Mesenchymal stem cell (in vitro differentiated cells and primary cell): ENCODE data around the gene PLAAT3.
"Not testable (repeated sequence)": the region's sequence is repeated elsewhere in the genome, so short reads cannot be mapped to it uniquely, and the experiment has no call there.

ENCODE experiments used
- DNase-seq: peaks from one replicate; pipeline ENCODE4 v3.0.0-alpha.2; 2013
- H2AFZ ChIP-seq: one replicate; pipeline ENCODE4 v1.6.1; 2013; ENCODE audit warnings: low read depth, mild to moderate bottlenecking, control low read depth, inconsistent platforms, low read length, moderate library complexity
- H2AK5ac ChIP-seq: 2 replicates; pipeline ENCODE4 v1.6.1; 2013; ENCODE audit warnings: low read length, moderate library complexity, mild to moderate bottlenecking, inconsistent platforms; ENCODE audit not compliant: severe bottlenecking
- H2BK120ac ChIP-seq: one replicate; pipeline ENCODE4 v1.6.1; 2013; ENCODE audit warnings: low read depth, mild to moderate bottlenecking, inconsistent platforms, low read length, moderate library complexity
- H2BK12ac ChIP-seq, 2 experiments: one replicate each; pipeline ENCODE4 v1.6.1; 2013; ENCODE audit warnings: inconsistent platforms in 2 of 2, low read length in 2 of 2, mild to moderate bottlenecking in 2 of 2, moderate library complexity in 2 of 2, control low read depth in 1 of 2
- H2BK15ac ChIP-seq: one replicate; pipeline ENCODE4 v1.6.1; 2013; ENCODE audit warnings: mild to moderate bottlenecking, low read depth, inconsistent platforms; ENCODE audit not compliant: poor library complexity, severe bottlenecking
- H2BK5ac ChIP-seq: 2 replicates; pipeline ENCODE4 v1.6.1; 2013; ENCODE audit warnings: low read depth, mild to moderate bottlenecking, low read length, control low read depth, inconsistent platforms; ENCODE audit not compliant: poor library complexity, severe bottlenecking
- H3K14ac ChIP-seq, 2 experiments: one replicate each; pipeline ENCODE4 v1.6.1; 2013; ENCODE audit warnings: inconsistent platforms in 2 of 2, low read length in 2 of 2, control low read depth in 1 of 2, mild to moderate bottlenecking in 1 of 2, moderate library complexity in 1 of 2
- H3K18ac ChIP-seq, 2 experiments: one replicate each; pipeline ENCODE4 v1.6.1; 2013; ENCODE audit warnings: inconsistent platforms in 2 of 2, low read length in 2 of 2, control low read depth in 1 of 2, low read depth in 1 of 2, mild to moderate bottlenecking in 1 of 2
- H3K23ac ChIP-seq, 2 experiments: one replicate each; pipeline ENCODE4 v1.6.1; 2013; ENCODE audit warnings: inconsistent platforms in 2 of 2, low read length in 2 of 2, mild to moderate bottlenecking in 2 of 2, moderate library complexity in 2 of 2, control low read depth in 1 of 2
- H3K27ac ChIP-seq: 2 replicates; pipeline ENCODE4 v1.5.1; 2013; ENCODE audit warnings: mild to moderate bottlenecking, moderate library complexity, low read length, control low read depth, inconsistent platforms; ENCODE audit not compliant: poor library complexity, severe bottlenecking
- H3K27me3 ChIP-seq, 2 experiments: 2 replicates each; pipeline versions ENCODE4 v1.6.1 to v1.7.0; 2013; ENCODE audit warnings: low read length in 2 of 2, mild to moderate bottlenecking in 2 of 2, moderate library complexity in 2 of 2, control low read depth in 1 of 2, inconsistent platforms in 1 of 2; ENCODE audit not compliant: control insufficient read depth in 1 of 2, insufficient read depth in 1 of 2
- H3K36me3 ChIP-seq, 2 experiments: 2 replicates each; pipeline versions ENCODE4 v1.6.1 to v1.7.0; 2013; ENCODE audit warnings: low read length in 2 of 2, control low read depth in 1 of 2, inconsistent platforms in 1 of 2, low read depth in 1 of 2, mild to moderate bottlenecking in 1 of 2; ENCODE audit not compliant: insufficient read depth in 2 of 2, control insufficient read depth in 1 of 2
- H3K4ac ChIP-seq, 2 experiments: one replicate each; pipeline ENCODE4 v1.6.1; 2013; ENCODE audit warnings: inconsistent platforms in 2 of 2, low read length in 2 of 2, mild to moderate bottlenecking in 2 of 2, moderate library complexity in 2 of 2, control low read depth in 1 of 2, low read depth in 1 of 2
- H3K4me1 ChIP-seq: 2 replicates; pipeline ENCODE4 v1.6.1; 2013; ENCODE audit warnings: low read depth, low read length, control low read depth; ENCODE audit not compliant: control insufficient read depth, insufficient read depth
- H3K4me2 ChIP-seq: 2 replicates; pipeline ENCODE4 v1.6.1; 2013; ENCODE audit warnings: low read length, mild to moderate bottlenecking, inconsistent platforms; ENCODE audit not compliant: poor library complexity, severe bottlenecking
- H3K4me3 ChIP-seq, 2 experiments: 2 replicates each; pipeline versions ENCODE4 v1.5.1 to v1.7.0; 2013; ENCODE audit warnings: low read length in 2 of 2, mild to moderate bottlenecking in 2 of 2, control low read depth in 1 of 2, low read depth in 1 of 2; ENCODE audit not compliant: insufficient read depth in 1 of 2
- H3K79me1 ChIP-seq: replicated peaks from 2 replicates; pipeline ENCODE4 v1.6.1; 2013; ENCODE audit warnings: mild to moderate bottlenecking, control low read depth, low read length, inconsistent platforms; ENCODE audit not compliant: poor library complexity, severe bottlenecking
- H3K9ac ChIP-seq: 2 replicates; pipeline ENCODE4 v1.7.0; 2013; ENCODE audit warnings: mild to moderate bottlenecking, low read length, moderate library complexity
- H3K9me3 ChIP-seq: 2 replicates; pipeline ENCODE4 v1.7.0; 2013; ENCODE audit warnings: mild to moderate bottlenecking, low read length; ENCODE audit not compliant: control insufficient read depth
- H4K8ac ChIP-seq: one replicate; pipeline ENCODE4 v1.6.1; 2013; ENCODE audit warnings: inconsistent platforms, mild to moderate bottlenecking, low read length, moderate library complexity
- H4K91ac ChIP-seq: one replicate; pipeline ENCODE4 v1.6.1; 2013; ENCODE audit warnings: mild to moderate bottlenecking, low read length, inconsistent platforms
- WGBS: methylation state at CpG from one replicate; pipeline ENCODE4 v1.1.7; 2013; ENCODE audit warnings: mixed read lengths; 5-methylcytosine and 5-hydroxymethylcytosine counted together

Gene PLAAT3

DNA sequence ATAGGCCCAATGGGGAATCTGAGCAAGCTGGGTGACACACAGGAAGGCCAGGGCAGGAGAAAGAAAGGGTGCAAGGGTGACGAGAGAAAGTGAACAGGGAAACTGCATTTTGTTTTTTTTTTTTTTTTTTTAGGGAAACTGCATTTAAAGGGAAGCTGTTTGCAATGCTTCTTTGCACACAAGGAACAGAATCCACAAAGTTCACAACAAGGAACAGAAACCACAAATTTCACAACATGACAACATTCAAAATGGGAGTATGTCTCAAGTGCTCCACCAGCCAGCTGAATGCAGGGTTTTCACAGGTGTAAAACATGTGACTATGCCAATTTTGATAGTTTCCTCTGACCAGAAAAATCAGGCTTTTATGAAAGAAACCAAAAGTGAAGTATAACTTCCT, 6.8 kb upstream of the PLAAT3 start:
- Histone ChIP-seq H3K14ac (no peak overlapping the region), H3K4me1 (peaks cover 7% of the 10 kb centered on the region), H3K4ac (no peak overlapping the region), H3K9me3 (no peaks in the 10 kb centered on the region), H2BK12ac (no peak overlapping the region), H3K9ac (no peak overlapping the region), H2AFZ (no peak overlapping the region), H3K27me3 (no peaks in the 10 kb centered on the region), H3K36me3 (no peaks in the 10 kb centered on the region), H2BK120ac (no peak overlapping the region), H2AK5ac (peak overlapping the region; percentile 31), H3K4me2 (no peak overlapping the region), H4K8ac (no peak overlapping the region), H3K4me3 (no peak overlapping the region), H3K79me1 (no peaks in the 10 kb centered on the region), H4K91ac (no peak overlapping the region), H3K23ac (no peak overlapping the region), H2BK5ac (no peak overlapping the region), H3K27ac (no peak overlapping the region), H3K18ac (no peak overlapping the region), H2BK15ac (no peak overlapping the region)
- WGBS, result 80% methylated on average over 1 of the region's 1 CpG
- no peak for DNase-seq

DNA sequence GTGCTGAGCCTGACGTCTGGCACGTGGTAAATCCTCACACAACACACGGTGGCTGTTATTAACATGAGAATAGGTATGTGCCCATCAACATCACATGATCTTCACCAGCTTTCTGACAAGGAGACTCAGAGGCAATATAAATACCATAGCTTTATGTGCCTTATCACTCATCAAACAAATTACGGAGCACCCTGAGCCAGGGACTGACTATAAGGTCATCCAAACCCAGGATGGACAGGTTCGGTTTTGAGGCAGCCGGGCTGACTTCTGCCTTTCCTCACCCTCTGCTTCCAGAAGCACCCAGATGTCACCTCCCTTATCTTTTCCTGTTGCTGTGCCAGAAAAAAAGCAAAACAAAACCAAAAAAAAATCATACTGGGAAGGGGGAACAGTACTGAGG, 5.7 kb upstream of the PLAAT3 start:
- no peak overlapping the region for H3K27ac ChIP-seq
- H3K27me3 ChIP-seq, result no peaks in the 10 kb centered on the region
- no peak overlapping the region for H3K18ac ChIP-seq
- no peak overlapping the region for H2BK120ac ChIP-seq
- no peaks in the 10 kb centered on the region for H3K9me3 ChIP-seq
- H3K9ac ChIP-seq, result no peak overlapping the region
- H2BK5ac ChIP-seq, result no peak overlapping the region
- no peak overlapping the region for H3K4ac ChIP-seq
- no peak for DNase-seq
- H2BK12ac ChIP-seq, result no peak overlapping the region
- no peak overlapping the region for H2AK5ac ChIP-seq
- no peak overlapping the region for H3K4me2 ChIP-seq
- no peaks in the 10 kb centered on the region for H3K36me3 ChIP-seq
- 78% methylated on average over 6 of the region's 6 CpGs for WGBS
- H3K4me3 ChIP-seq, result no peak overlapping the region
- no peak overlapping the region for H3K23ac ChIP-seq
- H4K8ac ChIP-seq, result no peak overlapping the region
- peaks cover 7% of the 10 kb centered on the region for H3K4me1 ChIP-seq
- H3K79me1 ChIP-seq, result no peaks in the 10 kb centered on the region
- no peak overlapping the region for H2AFZ ChIP-seq
- no peak overlapping the region for H3K14ac ChIP-seq
- no peak overlapping the region for H2BK15ac ChIP-seq
- H4K91ac ChIP-seq, result no peak overlapping the region

DNA sequence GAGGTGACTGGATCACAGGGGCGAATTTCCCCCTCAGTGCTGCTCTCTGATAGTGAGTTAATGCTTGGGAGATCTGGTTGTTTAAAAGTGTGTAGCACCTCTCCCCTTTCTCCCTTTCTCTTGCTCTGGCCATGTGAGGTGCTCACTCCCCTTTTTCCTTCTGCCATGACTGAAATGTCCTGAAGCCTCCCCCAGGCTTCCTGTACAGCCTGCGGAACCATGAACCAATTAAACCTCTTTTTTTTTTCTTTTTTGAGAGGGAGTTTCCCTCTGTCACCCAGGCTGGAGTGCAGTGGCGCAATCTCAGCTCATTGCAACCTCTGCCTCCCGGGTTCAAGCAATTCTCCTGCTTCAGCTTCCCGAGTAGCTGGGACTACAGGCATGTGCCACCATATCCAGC, 3.5 kb upstream of the PLAAT3 start:
- H3K18ac ChIP-seq, H3K9ac ChIP-seq, H2AFZ ChIP-seq, H3K27me3 ChIP-seq, H2AK5ac ChIP-seq, H3K4ac ChIP-seq, H2BK5ac ChIP-seq, H3K4me1 ChIP-seq, H3K79me1 ChIP-seq, H3K23ac ChIP-seq, H3K14ac ChIP-seq, H3K27ac ChIP-seq, H3K4me3 ChIP-seq, H3K4me2 ChIP-seq, H4K8ac ChIP-seq, H4K91ac ChIP-seq, H2BK12ac ChIP-seq, H3K36me3 ChIP-seq, H2BK120ac ChIP-seq, H2BK15ac ChIP-seq, H3K9me3 ChIP-seq, DNase-seq: not testable (repeated sequence)
- WGBS, result 97% methylated on average over 4 of the region's 5 CpGs

DNA sequence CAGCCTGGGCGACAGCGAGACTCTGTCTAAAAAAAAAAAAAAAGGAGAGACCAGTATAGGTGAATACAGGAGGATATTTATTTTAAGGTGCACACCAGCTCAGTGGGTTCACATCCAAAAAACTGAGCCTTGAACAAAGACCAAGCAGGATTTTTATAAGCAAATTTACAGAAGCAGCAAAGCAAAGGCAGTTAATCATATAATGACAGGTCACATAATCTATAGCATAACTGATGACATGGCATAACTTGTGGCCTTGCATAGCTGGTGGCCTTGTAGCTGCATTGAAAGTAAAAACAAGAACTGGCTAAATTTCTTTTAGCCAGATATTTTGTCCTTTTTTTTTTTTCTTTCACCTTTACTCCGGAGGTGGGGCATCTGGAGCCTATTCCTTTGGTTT, 2.7 kb upstream of the PLAAT3 start:
- no peak overlapping the region for H4K8ac ChIP-seq
- no peak overlapping the region for H2BK120ac ChIP-seq
- H3K27ac ChIP-seq, result no peak overlapping the region
- no peak for DNase-seq
- no peak overlapping the region for H3K4me3 ChIP-seq
- H2BK5ac ChIP-seq, result no peak overlapping the region
- no peak overlapping the region for H3K9ac ChIP-seq
- H3K27me3 ChIP-seq, result no peaks in the 10 kb centered on the region
- no peaks in the 10 kb centered on the region for H3K36me3 ChIP-seq
- no peak overlapping the region for H3K4ac ChIP-seq
- H3K4me1 ChIP-seq, result no peaks in the 10 kb centered on the region
- no peak overlapping the region for H3K18ac ChIP-seq
- no peak overlapping the region for H2BK12ac ChIP-seq
- no peak overlapping the region for H3K14ac ChIP-seq
- no peaks in the 10 kb centered on the region for H3K9me3 ChIP-seq
- H3K23ac ChIP-seq, result no peak overlapping the region
- 97% methylated on average over 3 of the region's 3 CpGs for WGBS
- no peak overlapping the region for H2AK5ac ChIP-seq
- H2BK15ac ChIP-seq, result no peak overlapping the region
- H3K79me1 ChIP-seq, result peaks cover 2% of the 10 kb centered on the region
- no peak overlapping the region for H4K91ac ChIP-seq
- no peak overlapping the region for H3K4me2 ChIP-seq
- no peak overlapping the region for H2AFZ ChIP-seq
